GM12865 (cell line): Measurements from ENCODE around the gene CDH13.
A peak's percentile ranks its signal among the peaks of the same experiment; 100 is the strongest.

Experiments
- DNase-seq: peaks from one replicate; pipeline ENCODE4 v3.0.0; 2010; ENCODE audit warnings: low read depth
- H3K4me3 ChIP-seq: 2 replicates; pipeline ENCODE4 v1.5.1; 2011; ENCODE audit warnings: mild to moderate bottlenecking, low read depth, low read length, control low read depth
- CTCF ChIP-seq: IDR thresholded peaks from 2 replicates; pipeline ENCODE4 v1.5.1; 2011; ENCODE audit warnings: low read length, control low read depth, low read depth, inconsistent platforms; ENCODE audit not compliant: insufficient read depth; ENCODE audit errors: missing control alignments

Gene CDH13

GRCh38 chr16:82668094-82668493, 41.3 kb downstream of the CDH13 start:
- TF ChIP-seq CTCF: no peak
- H3K4me3 ChIP-seq: no peak overlapping the region
- no peak for DNase-seq

- peak; percentile 45 for DNase-seq
Measured at GRCh38 chr16:82671741-82672140, 45.0 kb downstream of the CDH13 start.

GRCh38 chr16:82672676-82673075, 45.9 kb downstream of the CDH13 start:
- TF ChIP-seq CTCF: no peak
- H3K4me3 ChIP-seq: no peak overlapping the region
- DNase-seq: no peak

More at GRCh38 chr16:82671741-82672140, 45.0 kb downstream of the CDH13 start:
- TF ChIP-seq CTCF: peak; percentile 52
- no peak overlapping the region for H3K4me3 ChIP-seq

- no peak for TF ChIP-seq CTCF
- no peak for DNase-seq
- H3K4me3 ChIP-seq: no peak overlapping the region
Measured at GRCh38 chr16:82675300-82675699, 48.5 kb downstream of the CDH13 start.

- no peak overlapping the region for H3K4me3 ChIP-seq
- DNase-seq: no peak
- no peak for TF ChIP-seq CTCF
Measured at GRCh38 chr16:82681592-82681991, 54.8 kb downstream of the CDH13 start.

- TF ChIP-seq CTCF: no peak
- H3K4me3 ChIP-seq: no peak overlapping the region
- DNase-seq: no peak
Measured at GRCh38 chr16:82682767-82683166, 56.0 kb downstream of the CDH13 start.

GRCh38 chr16:82684256-82684655, 57.5 kb downstream of the CDH13 start:
- no peak for TF ChIP-seq CTCF
- no peak overlapping the region for H3K4me3 ChIP-seq
- DNase-seq: no peak
